ENCODE measurements around the gene ABCF3.

Gene ABCF3

DNA sequence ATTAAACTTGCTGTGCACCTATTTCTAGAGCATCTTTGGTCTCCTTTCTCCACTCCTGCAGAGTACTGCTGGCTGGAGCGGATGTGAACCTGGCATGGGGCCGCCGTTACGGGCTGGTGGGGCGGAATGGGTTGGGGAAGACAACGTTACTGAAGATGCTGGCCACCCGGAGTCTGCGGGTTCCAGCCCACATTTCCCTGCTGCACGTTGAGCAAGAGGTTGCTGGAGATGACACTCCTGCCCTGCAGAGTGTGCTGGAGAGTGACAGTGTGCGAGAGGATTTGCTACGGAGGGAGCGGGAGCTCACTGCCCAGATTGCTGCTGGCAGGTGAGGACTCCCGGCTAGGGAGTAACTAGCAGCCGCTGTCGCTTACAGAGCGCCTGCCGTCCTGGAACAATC is 2.1 kb downstream of the ABCF3 start:
- Histone ChIP-seq H3K9ac (ENCODE audit: low read length) (no peak overlapping the region), H3K36me3 (ENCODE audit: control insufficient read depth, insufficient read depth, low read length) (peaks cover 73% of the 10 kb centered on the region)

DNA sequence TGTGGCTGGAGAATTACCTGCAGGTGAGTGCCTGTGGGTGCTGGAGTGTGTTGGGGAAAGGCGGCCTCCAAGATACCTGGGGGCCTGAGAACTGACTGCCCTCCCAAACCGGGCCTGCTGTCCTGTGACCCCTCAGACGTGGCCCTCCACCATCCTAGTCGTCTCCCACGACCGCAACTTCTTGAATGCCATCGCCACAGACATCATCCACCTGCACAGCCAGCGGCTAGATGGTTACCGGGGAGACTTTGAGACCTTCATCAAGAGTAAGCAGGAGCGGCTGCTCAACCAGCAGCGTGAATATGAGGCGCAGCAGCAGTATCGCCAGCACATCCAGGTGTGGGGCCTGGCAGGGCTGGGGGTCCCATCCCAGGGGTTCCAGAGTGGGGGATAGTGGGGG is 3.4 kb downstream of the ABCF3 start:
- H3K9me3 ChIP-seq (ENCODE audit: control insufficient read depth, insufficient read depth, low read depth, low read length): no peaks in the 10 kb centered on the region
- no peak overlapping the region for H3K4me3 ChIP-seq (ENCODE audit: low read depth, low read length)
- H3K27ac ChIP-seq (ENCODE audit: low read depth, low read length): no peak overlapping the region
- no peaks in the 10 kb centered on the region for H3K27me3 ChIP-seq (ENCODE audit: control insufficient read depth, insufficient read depth, low read length)
- peaks cover 15% of the 10 kb centered on the region for H3K4me1 ChIP-seq (ENCODE audit: control insufficient read depth, insufficient read depth, low read length)
- H3K9ac ChIP-seq (ENCODE audit: low read length): no peak overlapping the region
- peaks cover 73% of the 10 kb centered on the region for H3K36me3 ChIP-seq (ENCODE audit: control insufficient read depth, insufficient read depth, low read length)

More for the DNA sequence above, 2.1 kb downstream of the ABCF3 start:
- Histone ChIP-seq H3K27ac (ENCODE audit: low read depth, low read length) (no peak overlapping the region), H3K4me1 (ENCODE audit: control insufficient read depth, insufficient read depth, low read length) (peaks cover 19% of the 10 kb centered on the region), H3K4me3 (ENCODE audit: low read depth, low read length) (no peak overlapping the region), H3K27me3 (ENCODE audit: control insufficient read depth, insufficient read depth, low read length) (no peaks in the 10 kb centered on the region), H3K9me3 (ENCODE audit: control insufficient read depth, insufficient read depth, low read depth, low read length) (no peaks in the 10 kb centered on the region)

GRCh38 chr3:184192889-184193288 is 6.9 kb downstream of the ABCF3 start:
- H3K27me3 ChIP-seq (ENCODE audit: control insufficient read depth, insufficient read depth, low read length): no peaks in the 10 kb centered on the region
- no peak overlapping the region for H3K4me3 ChIP-seq (ENCODE audit: low read depth, low read length)
- peaks cover 87% of the 10 kb centered on the region for H3K36me3 ChIP-seq (ENCODE audit: control insufficient read depth, insufficient read depth, low read length)
- H3K9me3 ChIP-seq (ENCODE audit: control insufficient read depth, insufficient read depth, low read depth, low read length): no peaks in the 10 kb centered on the region
- no peaks in the 10 kb centered on the region for H3K4me1 ChIP-seq (ENCODE audit: control insufficient read depth, insufficient read depth, low read length)
- H3K9ac ChIP-seq (ENCODE audit: low read length): no peak overlapping the region
- H3K27ac ChIP-seq (ENCODE audit: low read depth, low read length): no peak overlapping the region

DNA sequence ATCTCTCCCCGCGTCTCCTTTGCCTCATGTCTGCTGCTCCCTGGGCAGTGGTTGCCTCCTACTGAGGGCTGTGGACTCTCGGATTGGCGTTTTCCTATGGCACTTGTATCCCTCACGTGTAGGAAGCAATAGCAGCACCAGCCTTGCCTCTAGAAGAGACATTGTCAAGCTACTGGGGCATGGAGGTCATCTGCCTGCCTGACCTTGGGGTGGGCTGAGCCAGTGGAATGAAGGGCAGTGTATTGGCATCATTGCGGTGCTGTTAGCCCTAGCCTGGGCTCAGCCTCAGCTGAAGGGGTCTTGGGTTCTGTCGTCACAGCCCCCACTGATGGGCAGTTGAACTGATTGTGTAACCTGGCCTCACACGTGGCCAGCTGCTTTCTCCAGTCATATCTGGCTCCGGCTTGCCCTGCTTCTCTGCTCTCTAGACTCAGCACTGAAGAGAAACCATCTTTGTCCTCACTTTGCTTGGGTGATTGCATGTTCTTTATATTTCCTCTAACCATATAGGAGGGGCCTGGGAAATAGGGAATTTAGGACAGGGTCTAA is 8.1 kb downstream of the ABCF3 start:
- Histone ChIP-seq H3K9me3 (ENCODE audit: control insufficient read depth, insufficient read depth, low read depth, low read length) (no peaks in the 10 kb centered on the region), H3K36me3 (ENCODE audit: control insufficient read depth, insufficient read depth, low read length) (peaks cover 75% of the 10 kb centered on the region), H3K4me3 (ENCODE audit: low read depth, low read length) (no peak overlapping the region), H3K4me1 (ENCODE audit: control insufficient read depth, insufficient read depth, low read length) (no peaks in the 10 kb centered on the region), H3K9ac (ENCODE audit: low read length) (no peak overlapping the region), H3K27me3 (ENCODE audit: control insufficient read depth, insufficient read depth, low read length) (no peaks in the 10 kb centered on the region), H3K27ac (ENCODE audit: low read depth, low read length) (no peak overlapping the region)

DNA sequence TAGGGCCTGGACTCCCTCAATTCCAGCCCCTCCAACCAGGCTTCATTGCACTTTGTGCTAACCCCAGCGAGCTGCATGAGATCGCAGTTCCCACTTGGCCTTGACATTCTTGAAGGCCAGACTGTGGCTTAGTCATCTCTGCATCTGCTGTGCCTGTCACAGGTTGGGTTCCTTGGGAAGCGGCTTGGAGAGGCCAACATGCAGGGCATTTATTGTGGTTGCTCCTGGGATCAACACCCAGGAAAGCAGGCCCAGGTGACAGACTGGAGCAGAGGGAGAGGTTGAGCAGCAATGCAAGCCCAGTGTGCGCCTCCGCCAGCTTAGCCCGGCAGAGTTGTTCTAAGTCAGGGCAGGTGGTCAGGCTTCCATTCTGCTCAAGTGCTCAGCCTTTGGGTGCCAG is 10.5 kb downstream of the ABCF3 start:
- H3K9me3 ChIP-seq (ENCODE audit: control insufficient read depth, insufficient read depth, low read depth, low read length): no peaks in the 10 kb centered on the region
- H3K9ac ChIP-seq (ENCODE audit: low read length): no peak overlapping the region
- no peaks in the 10 kb centered on the region for H3K4me1 ChIP-seq (ENCODE audit: control insufficient read depth, insufficient read depth, low read length)
- H3K27ac ChIP-seq (ENCODE audit: low read depth, low read length): no peak overlapping the region
- H3K27me3 ChIP-seq (ENCODE audit: control insufficient read depth, insufficient read depth, low read length): no peaks in the 10 kb centered on the region
- H3K4me3 ChIP-seq (ENCODE audit: low read depth, low read length): no peak overlapping the region
- peaks cover 51% of the 10 kb centered on the region for H3K36me3 ChIP-seq (ENCODE audit: control insufficient read depth, insufficient read depth, low read length)

- peaks cover 31% of the 10 kb centered on the region for H3K36me3 ChIP-seq (ENCODE audit: control insufficient read depth, insufficient read depth, low read length)
- H3K27ac ChIP-seq (ENCODE audit: low read depth, low read length): no peak overlapping the region
- H3K9me3 ChIP-seq (ENCODE audit: control insufficient read depth, insufficient read depth, low read depth, low read length): no peaks in the 10 kb centered on the region
- no peaks in the 10 kb centered on the region for H3K4me1 ChIP-seq (ENCODE audit: control insufficient read depth, insufficient read depth, low read length)
- H3K4me3 ChIP-seq (ENCODE audit: low read depth, low read length): no peak overlapping the region
- H3K27me3 ChIP-seq (ENCODE audit: control insufficient read depth, insufficient read depth, low read length): no peaks in the 10 kb centered on the region
- H3K9ac ChIP-seq (ENCODE audit: low read length): no peak overlapping the region
These were observed 12.5 kb downstream of the ABCF3 start for GRCh38 chr3:184198509-184198908.

GRCh38 chr3:184200825-184201224 is 14.8 kb downstream of the ABCF3 start:
- H3K9ac ChIP-seq (ENCODE audit: low read length): no peak overlapping the region
- H3K27ac ChIP-seq (ENCODE audit: low read depth, low read length): no peak overlapping the region
- no peak overlapping the region for H3K4me3 ChIP-seq (ENCODE audit: low read depth, low read length)
- H3K27me3 ChIP-seq (ENCODE audit: control insufficient read depth, insufficient read depth, low read length): no peaks in the 10 kb centered on the region
- peaks cover 9% of the 10 kb centered on the region for H3K36me3 ChIP-seq (ENCODE audit: control insufficient read depth, insufficient read depth, low read length)
- no peaks in the 10 kb centered on the region for H3K4me1 ChIP-seq (ENCODE audit: control insufficient read depth, insufficient read depth, low read length)
- H3K9me3 ChIP-seq (ENCODE audit: control insufficient read depth, insufficient read depth, low read depth, low read length): no peaks in the 10 kb centered on the region

- Histone ChIP-seq H3K4me1 (ENCODE audit: control insufficient read depth, insufficient read depth, low read length) (no peaks in the 10 kb centered on the region), H3K4me3 (ENCODE audit: low read depth, low read length) (no peak overlapping the region), H3K9me3 (ENCODE audit: control insufficient read depth, insufficient read depth, low read depth, low read length) (no peaks in the 10 kb centered on the region), H3K36me3 (ENCODE audit: control insufficient read depth, insufficient read depth, low read length) (no peaks in the 10 kb centered on the region), H3K27me3 (ENCODE audit: control insufficient read depth, insufficient read depth, low read length) (no peaks in the 10 kb centered on the region; the same call in 1 of the 2 replicates), H3K27ac (ENCODE audit: low read depth, low read length) (no peak overlapping the region), H3K9ac (ENCODE audit: low read length) (no peak overlapping the region)
These were observed 17.5 kb downstream of the ABCF3 start for GRCh38 chr3:184203526-184203925.

DNA sequence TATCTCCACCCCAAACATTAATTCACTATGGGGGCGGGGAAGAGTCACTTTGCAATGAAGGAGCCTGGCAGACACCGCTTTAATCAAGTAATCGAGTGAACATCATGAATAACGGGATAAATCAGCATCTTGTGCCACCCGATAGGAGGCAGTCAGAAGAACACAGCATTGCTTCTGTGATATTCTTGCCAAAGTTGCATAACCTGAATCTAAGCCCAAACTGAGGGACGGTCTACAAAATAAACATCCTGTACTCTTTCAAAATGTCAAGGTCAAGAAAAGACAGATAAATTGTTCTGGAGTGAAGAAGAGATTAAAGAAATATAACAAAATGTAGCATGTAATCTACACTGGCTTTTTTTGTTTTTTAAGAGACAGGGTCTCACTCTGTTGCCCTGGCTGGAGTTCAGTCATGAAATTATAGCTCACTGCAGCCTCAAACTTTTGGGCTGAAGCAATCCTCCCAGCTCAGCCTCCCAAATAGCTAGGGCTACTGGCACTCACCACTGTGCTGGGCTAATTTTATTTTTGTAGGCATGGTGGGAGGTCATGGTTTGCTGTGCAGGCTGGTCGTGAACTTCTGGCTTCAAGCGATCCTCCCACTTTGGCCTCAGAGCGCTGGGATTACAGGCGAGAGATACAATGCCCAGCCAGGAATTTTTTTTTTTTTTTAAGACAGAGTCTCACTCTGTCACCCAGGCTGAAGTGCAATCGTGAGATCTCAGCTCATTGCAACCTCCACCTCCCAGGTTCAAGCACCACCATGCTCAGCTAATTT is 23.3 kb downstream of the ABCF3 start:
- no peak overlapping the region for H3K27ac ChIP-seq (ENCODE audit: low read depth, low read length)
- H3K9ac ChIP-seq (ENCODE audit: low read length): no peak overlapping the region
- H3K4me1 ChIP-seq (ENCODE audit: control insufficient read depth, insufficient read depth, low read length): no peaks in the 10 kb centered on the region
- no peaks in the 10 kb centered on the region; the same call in 1 of the 2 replicates for H3K27me3 ChIP-seq (ENCODE audit: control insufficient read depth, insufficient read depth, low read length)
- H3K4me3 ChIP-seq (ENCODE audit: low read depth, low read length): no peak overlapping the region
- H3K36me3 ChIP-seq (ENCODE audit: control insufficient read depth, insufficient read depth, low read length): no peaks in the 10 kb centered on the region
- no peaks in the 10 kb centered on the region for H3K9me3 ChIP-seq (ENCODE audit: control insufficient read depth, insufficient read depth, low read depth, low read length)

DNA sequence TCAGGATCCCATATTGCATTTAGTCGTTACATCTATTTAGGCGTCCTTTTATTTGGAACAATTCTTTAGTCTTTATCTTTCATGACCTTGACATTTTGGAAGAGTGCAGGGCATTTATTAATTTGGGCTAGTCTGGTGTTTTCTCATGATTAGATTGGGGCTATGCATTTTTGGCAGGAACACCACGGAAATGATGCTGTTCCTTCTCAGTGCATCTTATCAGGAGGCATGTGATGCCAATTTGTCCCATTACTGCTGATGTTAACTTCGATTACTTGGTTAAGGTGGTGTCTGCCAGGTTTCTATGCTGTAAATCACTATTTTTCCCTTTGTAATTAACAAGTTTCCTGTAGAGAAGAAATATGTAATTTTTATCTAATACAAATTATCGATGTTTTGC is 25.3 kb downstream of the ABCF3 start:
- Histone ChIP-seq H3K27ac (ENCODE audit: low read depth, low read length) (no peak overlapping the region), H3K9ac (ENCODE audit: low read length) (no peak overlapping the region), H3K36me3 (ENCODE audit: control insufficient read depth, insufficient read depth, low read length) (no peaks in the 10 kb centered on the region), H3K4me1 (ENCODE audit: control insufficient read depth, insufficient read depth, low read length) (no peaks in the 10 kb centered on the region), H3K4me3 (ENCODE audit: low read depth, low read length) (no peak overlapping the region), H3K9me3 (ENCODE audit: control insufficient read depth, insufficient read depth, low read depth, low read length) (no peaks in the 10 kb centered on the region), H3K27me3 (ENCODE audit: control insufficient read depth, insufficient read depth, low read length) (no peaks in the 10 kb centered on the region; the same call in 1 of the 2 replicates)

DNA sequence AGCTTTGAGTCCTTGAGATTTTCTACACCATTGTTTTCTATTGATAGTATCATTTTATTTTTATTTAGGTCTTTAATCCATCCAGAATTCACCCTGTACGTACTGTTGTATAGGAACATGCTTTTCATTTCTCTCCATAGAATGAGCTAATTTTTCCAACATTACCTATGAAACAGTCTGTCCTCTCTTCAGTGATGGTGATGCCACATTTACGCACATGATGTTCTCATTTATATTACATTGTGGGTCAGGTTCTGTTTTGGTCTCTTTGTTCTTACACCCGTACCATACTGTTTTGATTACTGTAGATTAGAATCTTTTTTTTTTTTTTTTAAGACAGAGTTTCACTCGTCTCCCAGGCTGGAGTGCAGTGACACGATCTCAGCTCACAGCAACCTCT is 25.7 kb downstream of the ABCF3 start:
- Histone ChIP-seq H3K36me3 (ENCODE audit: control insufficient read depth, insufficient read depth, low read length) (no peaks in the 10 kb centered on the region), H3K4me1 (ENCODE audit: control insufficient read depth, insufficient read depth, low read length) (no peaks in the 10 kb centered on the region), H3K4me3 (ENCODE audit: low read depth, low read length) (no peak overlapping the region)

More for the DNA sequence above, 25.7 kb downstream of the ABCF3 start:
- Histone ChIP-seq H3K27ac (ENCODE audit: low read depth, low read length) (no peak overlapping the region), H3K9ac (ENCODE audit: low read length) (no peak overlapping the region), H3K9me3 (ENCODE audit: control insufficient read depth, insufficient read depth, low read depth, low read length) (no peaks in the 10 kb centered on the region), H3K27me3 (ENCODE audit: control insufficient read depth, insufficient read depth, low read length) (no peaks in the 10 kb centered on the region; the same call in 1 of the 2 replicates)

Measured in HUES6 (cell line).